Cardiac septum (tissue), 1 donor: ENCODE results near the gene PUM1. TPM values are rescaled to one million over a fixed set of nuclear protein-coding genes. Genes with fewer than 3 reads are reported as not detected.

ENCODE experiments used
- DNase-seq: peaks from one replicate; pipeline ENCODE4 v3.0.0-alpha.2; 2020; ENCODE audit warnings: low spot score
- intact Hi-C: fragments of 100-400 bp; cut with DNase I; formaldehyde crosslinking; loops from one replicate; pipeline ENCODE4 v1.14.0; 2022
- total RNA-seq: library from RNA; stranded (reverse); fragmentation: NEBNext Ultra II Directional; extraction: Animal tissue kit (Norgen Biotek cat#: 25700); gene quantifications from one replicate; pipeline ENCODE4 v1.2.1, GENCODE V29; 2021
- donor health status: DM: no; HTN: no; CAD: no.

PUM1 gene
- total RNA-seq, 1 donor from 2014 or later, result 83.7 TPM

- intact Hi-C loops, result no loop called here
- peak; percentile 55 for DNase-seq
Measured at GRCh38 chr1:30916296-30916695, 149.2 kb downstream of the PUM1 start.

GRCh38 chr1:30915491-30916230 is 149.9 kb downstream of the PUM1 start:
- intact Hi-C loops, result no loop called here
- DNase-seq, result peak; percentile 56

DNA sequence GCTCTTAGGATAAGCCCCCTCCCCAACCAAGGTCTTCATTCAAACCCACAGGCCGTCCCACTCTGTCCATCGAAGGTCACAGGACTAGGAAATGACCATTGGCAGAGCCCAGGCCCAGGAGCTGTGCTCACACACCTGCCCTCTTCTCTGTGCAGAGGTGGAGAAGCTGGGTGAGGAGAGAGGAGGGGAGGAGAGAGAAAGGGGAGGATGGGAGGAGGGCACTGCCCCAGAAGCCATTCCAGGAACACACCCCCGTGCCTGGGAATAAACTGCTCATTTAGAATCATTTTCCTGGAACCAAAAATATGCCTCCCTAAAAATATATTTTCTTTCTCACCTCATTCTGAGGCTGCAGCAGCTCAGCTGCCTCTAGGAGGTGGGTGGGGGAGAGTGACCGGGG is 150.6 kb downstream of the PUM1 start:
- peak; percentile 69 for DNase-seq
- intact Hi-C loops, result no loop called here

GRCh38 chr1:30914587-30914922 is 151.0 kb downstream of the PUM1 start:
- intact Hi-C loops, result no loop called here
- no peak for DNase-seq

- DNase-seq, result peak; percentile 79
Measured at GRCh38 chr1:30912913-30913652, 152.4 kb downstream of the PUM1 start.

DNA sequence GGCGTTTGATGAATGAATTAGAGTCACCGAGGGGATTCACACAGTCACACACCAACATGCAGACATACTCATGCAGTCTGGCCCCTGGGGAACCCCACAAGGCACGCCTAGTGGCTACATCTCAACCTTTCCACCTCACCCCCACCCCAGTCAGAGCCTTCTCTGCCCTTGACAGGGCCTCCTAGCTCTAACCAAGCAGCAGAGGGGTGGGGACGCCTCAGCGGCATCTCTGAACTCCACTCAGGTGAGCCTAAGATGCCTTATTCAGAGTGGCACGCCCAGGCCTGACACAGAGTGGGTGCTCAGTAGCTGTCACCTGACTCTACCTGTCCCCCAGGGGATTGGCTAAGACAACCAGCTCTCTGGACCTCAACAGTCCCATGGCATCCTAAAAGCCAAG is 153.3 kb downstream of the PUM1 start:
- peak; percentile 55 for DNase-seq
- intact Hi-C loops, result no loop called here

More at GRCh38 chr1:30912913-30913652, 152.4 kb downstream of the PUM1 start:
- intact Hi-C loops, result no loop called here

DNA sequence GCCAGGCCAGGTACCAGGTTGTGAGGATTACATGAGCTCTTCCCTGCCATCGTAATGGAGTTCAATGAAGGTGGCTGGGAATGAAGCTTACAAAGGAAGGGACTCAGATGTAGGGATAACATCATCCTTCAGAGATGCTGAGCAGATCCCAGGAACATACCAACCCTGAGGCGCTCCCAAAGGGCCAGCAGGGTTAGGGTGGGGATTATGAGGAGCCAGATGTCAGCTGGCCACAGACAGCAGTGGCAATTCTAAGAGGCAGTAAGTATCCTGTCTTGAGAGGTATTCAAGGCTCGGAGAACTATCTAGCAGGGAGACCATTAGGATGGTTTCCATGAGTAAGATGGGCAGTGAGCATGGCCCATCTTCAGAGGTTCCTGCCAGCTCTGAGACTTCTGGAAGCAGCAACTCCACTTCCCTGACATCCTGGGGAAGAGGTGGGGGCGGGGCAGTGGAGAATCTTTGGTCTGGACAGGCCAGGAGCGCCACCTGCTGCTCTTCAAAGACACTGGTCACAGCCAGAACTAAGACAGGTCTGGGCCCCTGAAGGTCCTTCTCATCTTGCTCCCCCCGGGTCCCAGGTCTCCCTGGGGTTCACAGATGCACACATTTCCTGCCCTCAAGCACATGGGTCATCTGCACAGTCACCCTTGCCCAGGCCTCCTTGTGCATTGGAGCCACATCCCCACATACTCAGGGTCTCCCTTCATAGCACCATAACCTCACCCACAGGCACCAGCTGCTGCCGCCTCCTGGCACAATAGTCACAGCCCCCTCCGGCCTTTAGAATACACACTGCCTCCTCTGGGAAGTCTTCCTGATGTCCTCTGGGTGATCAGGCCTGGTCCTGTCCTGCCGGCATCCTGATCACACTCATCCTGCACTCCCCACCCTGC is 154.2 kb downstream of the PUM1 start:
- peak; percentile 91 for DNase-seq
- intact Hi-C loops, result loop anchor here (1.0 kb wide), 2 partner anchors 110 to 129 kb away; no protein-coding TSS in a partner anchor

GRCh38 chr1:30909365-30910068 is 156.0 kb downstream of the PUM1 start:
- intact Hi-C loops, result loop anchor here (1.0 to 5.0 kb wide), 2 partner anchors 57 to 189 kb away; no protein-coding TSS in a partner anchor
- DNase-seq, result peak; percentile 60

DNA sequence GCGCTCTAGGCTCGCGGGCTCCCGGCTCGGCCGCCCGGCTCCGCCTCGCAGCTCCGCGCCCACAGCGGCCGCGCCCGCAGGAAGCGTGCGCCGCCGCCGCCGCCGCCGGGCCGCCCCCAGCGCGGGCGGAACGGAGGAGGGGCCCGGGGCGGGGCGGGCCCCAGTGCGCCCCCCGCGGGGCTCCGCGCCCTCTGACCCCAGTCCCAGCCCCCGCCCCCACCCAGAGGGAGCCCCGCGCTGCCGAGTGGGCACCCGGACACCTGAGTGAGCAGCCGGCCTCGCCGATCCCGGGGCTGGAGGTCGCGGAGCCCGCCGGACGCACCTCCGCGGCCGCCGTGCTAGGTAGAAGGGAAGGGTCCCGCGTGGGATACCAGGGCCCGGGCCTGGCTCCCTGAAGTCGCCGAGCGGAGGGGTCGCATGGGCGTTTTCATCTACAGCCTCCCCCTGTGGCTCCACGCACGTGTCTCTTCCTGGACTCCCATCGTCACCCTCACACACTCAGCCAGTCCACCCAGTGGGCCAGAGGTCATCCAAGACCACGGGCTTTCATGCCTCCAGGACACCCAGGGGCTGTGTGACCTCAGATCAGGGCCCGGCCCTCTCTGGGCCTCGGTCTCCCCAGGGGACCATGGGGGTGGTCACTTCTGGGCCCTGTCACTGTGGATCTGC is 156.7 kb downstream of the PUM1 start, which contains the start of gene SDC3:
SDC3 (minus strand) TSS at position 63 of the 669 bp plus-strand sequence. CDS start 172 bp downstream, outside the sequence.
- DNase-seq, result peak; percentile 71
- intact Hi-C loops, result loop anchor here (5.0 kb wide), 1 partner anchor 57 kb away; no protein-coding TSS in a partner anchor

GRCh38 chr1:30908316-30908695 is 157.2 kb downstream of the PUM1 start:
- DNase-seq, result peak; percentile 12
- intact Hi-C loops, result loop anchor here (5.0 kb wide), 1 partner anchor 56 kb away; no protein-coding TSS in a partner anchor

DNA sequence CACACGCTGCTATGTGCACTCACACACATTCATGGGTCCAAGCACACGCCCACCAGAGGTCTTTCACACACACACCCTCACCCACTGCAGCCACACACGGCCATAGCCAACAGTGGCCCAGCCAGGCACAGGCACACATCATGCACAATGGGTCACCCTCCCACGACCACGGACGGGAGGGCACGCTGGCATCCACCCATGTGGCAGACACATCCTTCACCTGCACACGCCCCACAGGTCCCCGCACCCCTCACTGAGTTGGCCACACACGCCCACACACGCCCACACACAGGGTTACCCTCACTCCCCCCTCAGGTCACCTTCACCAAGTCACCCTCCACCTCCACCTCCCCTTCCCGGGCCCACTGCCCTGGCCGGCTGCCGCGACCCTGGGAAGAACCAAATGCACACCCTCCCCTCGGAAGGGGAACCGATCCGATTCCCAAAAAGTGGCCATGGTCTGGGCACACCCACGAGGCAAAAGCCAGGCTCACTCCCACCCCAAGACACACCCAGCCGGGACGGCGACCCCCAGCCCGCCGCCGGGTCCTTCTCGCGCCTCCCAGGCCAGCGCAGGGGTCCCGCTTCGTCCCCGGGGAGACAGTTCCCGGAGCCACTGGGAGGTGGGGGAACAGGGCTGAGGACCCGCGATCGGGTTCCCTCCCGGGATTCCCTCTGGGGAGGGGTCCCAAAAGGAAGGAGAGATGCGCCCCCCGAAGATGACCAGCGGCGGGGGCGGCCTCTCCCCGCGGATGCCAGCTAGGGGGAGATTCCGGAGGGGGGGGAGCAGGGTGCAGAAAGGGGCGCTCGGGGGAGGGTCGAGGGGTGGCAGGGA is 157.8 kb downstream of the PUM1 start:
- intact Hi-C loops, result loop anchor here (5.0 kb wide), 1 partner anchor 55 kb away; no protein-coding TSS in a partner anchor
- peak; percentile 70 for DNase-seq

- intact Hi-C loops, result loop anchor here (5.0 kb wide), 1 partner anchor 55 kb away; no protein-coding TSS in a partner anchor
- peak; percentile 43 for DNase-seq
Measured at GRCh38 chr1:30906631-30907441, 158.7 kb downstream of the PUM1 start.

- no peak for DNase-seq
- intact Hi-C loops, result loop anchor here (5.0 kb wide), 1 partner anchor 54 kb away; no protein-coding TSS in a partner anchor
Measured at GRCh38 chr1:30905916-30906620, 159.4 kb downstream of the PUM1 start.

GRCh38 chr1:30905403-30905802 is 160.1 kb downstream of the PUM1 start:
- DNase-seq, result no peak
- intact Hi-C loops, result loop anchor here (5.0 kb wide), 1 partner anchor 53 kb away; no protein-coding TSS in a partner anchor

DNA sequence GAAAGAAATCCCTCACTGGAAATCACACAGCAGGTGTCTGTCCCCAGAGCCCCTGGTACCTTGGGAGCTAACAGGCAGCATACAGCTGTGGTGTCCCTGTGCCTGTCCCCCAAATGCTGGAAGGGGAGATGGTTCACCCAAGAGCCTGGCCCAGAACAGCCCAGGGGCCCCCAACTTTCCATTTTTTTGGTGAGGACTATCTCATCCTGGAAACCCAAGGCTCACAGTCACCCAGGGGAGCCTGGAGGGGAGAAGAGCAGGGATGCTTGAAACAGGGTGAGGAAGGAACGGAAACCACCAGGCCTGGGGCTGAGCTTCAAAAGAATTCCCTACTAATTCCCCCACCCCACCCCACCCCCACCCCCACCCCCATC is 160.6 kb downstream of the PUM1 start:
- intact Hi-C loops, result loop anchor here (5.0 kb wide), 1 partner anchor 53 kb away; no protein-coding TSS in a partner anchor
- DNase-seq, result no peak
